Body of pancreas (tissue), 4 donors: Measurements from ENCODE around the gene GTSF1L.

Experiments used
- CTCF ChIP-seq, 7 experiments: fragments of 450-650 bp in 4 of 7; fragments of 200-600 bp in 3 of 7; sonication (generic) in 3 of 7; IDR thresholded peaks; one replicate each; pipeline ENCODE4 v1.5.1; 2016 to 2019; ENCODE audit warnings: antibody characterized with exemption in 7 of 7
- POLR2A ChIP-seq, 3 donors: fragments of 450-650 bp; IDR thresholded peaks; one replicate each; pipeline ENCODE4 v1.6.1; 2016; ENCODE audit warnings: antibody characterized with exemption in 3 of 3, mild to moderate bottlenecking in 2 of 3

- no peak for TF ChIP-seq CTCF (IDR thresholded peaks at IDR 0.05)
- no peak for TF ChIP-seq POLR2A (IDR thresholded peaks at IDR 0.05)
These were observed 12.4 kb upstream of the GTSF1L start for GRCh38 chr20:43739148-43739749.
